Measurements from ENCODE around the gene ARHGEF2. TPM values are rescaled to one million over a fixed set of nuclear protein-coding genes. Genes with fewer than 3 reads are reported as not detected.

The ARHGEF2 gene
- total and polyA plus RNA-seq, 2 of the 13 experiments (the other 11 are each of a cell fraction or from before 2014, with no cell fraction given) = 16.1 to 32.1 TPM

DNA sequence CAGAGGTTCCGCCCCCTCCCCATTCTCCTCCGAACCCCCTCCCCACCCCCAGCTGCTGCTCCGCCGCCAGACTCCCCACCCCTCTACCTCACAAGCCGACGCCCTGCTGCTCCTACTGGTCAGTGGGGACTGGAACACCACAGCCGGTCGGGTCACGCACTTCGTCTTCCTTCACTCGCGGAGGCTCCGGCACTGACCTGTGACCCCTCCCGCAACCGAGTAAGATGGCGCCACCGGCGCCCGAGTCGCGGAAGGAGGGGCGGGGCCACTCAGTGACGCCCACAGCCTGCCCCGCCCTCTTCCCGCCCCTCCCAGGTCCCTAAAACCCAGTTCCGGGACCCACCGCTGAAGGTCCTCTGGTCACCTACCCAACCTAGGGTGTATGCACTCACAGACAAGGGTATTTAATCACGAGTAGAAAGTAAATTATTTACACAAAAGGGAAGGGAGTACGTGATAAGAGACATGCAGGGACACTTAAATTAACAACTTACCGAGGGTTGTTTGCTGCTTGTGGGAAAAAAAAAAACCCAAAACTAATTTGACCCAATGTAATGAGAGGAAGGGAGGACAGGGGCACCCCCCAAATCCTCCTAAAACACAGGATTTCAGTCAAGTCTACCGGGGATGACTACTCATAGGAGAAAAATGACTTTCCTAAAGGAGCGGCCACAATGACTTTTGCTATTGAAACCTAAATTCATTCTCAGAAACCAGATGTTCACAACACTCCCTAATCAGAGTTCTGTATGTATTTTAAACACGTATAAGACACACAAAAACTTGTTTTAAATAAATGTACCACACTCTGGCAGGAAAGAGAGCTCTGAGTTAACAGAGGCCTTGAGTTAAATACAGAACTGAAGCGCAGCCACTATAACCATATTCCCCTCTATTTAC is 66.9 kb downstream of the ARHGEF2 start, which contains the start of gene RIT1 (continued):
- TF ChIP-seq, protein P1, sequence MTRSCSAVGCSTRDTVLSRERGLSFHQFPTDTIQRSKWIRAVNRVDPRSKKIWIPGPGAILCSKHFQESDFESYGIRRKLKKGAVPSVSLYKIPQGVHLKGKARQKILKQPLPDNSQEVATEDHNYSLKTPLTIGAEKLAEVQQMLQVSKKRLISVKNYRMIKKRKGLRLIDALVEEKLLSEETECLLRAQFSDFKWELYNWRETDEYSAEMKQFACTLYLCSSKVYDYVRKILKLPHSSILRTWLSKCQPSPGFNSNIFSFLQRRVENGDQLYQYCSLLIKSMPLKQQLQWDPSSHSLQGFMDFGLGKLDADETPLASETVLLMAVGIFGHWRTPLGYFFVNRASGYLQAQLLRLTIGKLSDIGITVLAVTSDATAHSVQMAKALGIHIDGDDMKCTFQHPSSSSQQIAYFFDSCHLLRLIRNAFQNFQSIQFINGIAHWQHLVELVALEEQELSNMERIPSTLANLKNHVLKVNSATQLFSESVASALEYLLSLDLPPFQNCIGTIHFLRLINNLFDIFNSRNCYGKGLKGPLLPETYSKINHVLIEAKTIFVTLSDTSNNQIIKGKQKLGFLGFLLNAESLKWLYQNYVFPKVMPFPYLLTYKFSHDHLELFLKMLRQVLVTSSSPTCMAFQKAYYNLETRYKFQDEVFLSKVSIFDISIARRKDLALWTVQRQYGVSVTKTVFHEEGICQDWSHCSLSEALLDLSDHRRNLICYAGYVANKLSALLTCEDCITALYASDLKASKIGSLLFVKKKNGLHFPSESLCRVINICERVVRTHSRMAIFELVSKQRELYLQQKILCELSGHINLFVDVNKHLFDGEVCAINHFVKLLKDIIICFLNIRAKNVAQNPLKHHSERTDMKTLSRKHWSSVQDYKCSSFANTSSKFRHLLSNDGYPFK (CRISPR knock-in tag; IDR thresholded peaks at IDR 0.05; ENCODE audit: borderline replicate concordance) = no peak
- TF ChIP-seq EED (CRISPR knock-in tag; IDR thresholded peaks at IDR 0.05) = no peak
- TF ChIP-seq ZNF441 (CRISPR knock-in tag; IDR thresholded peaks at IDR 0.05; ENCODE audit: borderline replicate concordance) = no peak
- no peak for TF ChIP-seq ZFP41 (CRISPR knock-in tag; IDR thresholded peaks at IDR 0.05; ENCODE audit: borderline replicate concordance)
- TF ChIP-seq, protein P2, sequence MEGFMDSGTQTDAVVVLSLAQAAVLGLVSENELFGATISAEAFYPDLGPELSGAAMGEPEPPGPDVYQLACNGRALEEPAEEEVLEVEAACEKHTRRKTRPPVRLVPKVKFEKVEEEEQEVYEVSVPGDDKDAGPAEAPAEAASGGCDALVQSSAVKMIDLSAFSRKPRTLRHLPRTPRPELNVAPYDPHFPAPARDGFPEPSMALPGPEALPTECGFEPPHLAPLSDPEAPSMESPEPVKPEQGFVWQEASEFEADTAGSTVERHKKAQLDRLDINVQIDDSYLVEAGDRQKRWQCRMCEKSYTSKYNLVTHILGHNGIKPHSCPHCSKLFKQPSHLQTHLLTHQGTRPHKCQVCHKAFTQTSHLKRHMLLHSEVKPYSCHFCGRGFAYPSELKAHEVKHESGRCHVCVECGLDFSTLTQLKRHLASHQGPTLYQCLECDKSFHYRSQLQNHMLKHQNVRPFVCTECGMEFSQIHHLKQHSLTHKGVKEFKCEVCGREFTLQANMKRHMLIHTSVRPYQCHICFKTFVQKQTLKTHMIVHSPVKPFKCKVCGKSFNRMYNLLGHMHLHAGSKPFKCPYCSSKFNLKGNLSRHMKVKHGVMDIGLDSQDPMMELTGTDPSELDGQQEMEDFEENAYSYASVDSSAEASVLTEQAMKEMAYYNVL (CRISPR knock-in tag; IDR thresholded peaks at IDR 0.05; ENCODE audit: borderline replicate concordance) = no peak
- TF ChIP-seq, protein P3, sequence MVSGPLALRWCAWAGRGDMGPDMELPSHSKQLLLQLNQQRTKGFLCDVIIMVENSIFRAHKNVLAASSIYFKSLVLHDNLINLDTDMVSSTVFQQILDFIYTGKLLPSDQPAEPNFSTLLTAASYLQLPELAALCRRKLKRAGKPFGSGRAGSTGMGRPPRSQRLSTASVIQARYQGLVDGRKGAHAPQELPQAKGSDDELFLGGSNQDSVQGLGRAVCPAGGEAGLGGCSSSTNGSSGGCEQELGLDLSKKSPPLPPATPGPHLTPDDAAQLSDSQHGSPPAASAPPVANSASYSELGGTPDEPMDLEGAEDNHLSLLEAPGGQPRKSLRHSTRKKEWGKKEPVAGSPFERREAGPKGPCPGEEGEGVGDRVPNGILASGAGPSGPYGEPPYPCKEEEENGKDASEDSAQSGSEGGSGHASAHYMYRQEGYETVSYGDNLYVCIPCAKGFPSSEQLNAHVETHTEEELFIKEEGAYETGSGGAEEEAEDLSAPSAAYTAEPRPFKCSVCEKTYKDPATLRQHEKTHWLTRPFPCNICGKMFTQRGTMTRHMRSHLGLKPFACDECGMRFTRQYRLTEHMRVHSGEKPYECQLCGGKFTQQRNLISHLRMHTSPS (CRISPR knock-in tag; IDR thresholded peaks at IDR 0.05; ENCODE audit: low read depth) = no peak
- no peak for TF ChIP-seq ZNF841 (CRISPR knock-in tag; IDR thresholded peaks at IDR 0.05; ENCODE audit: borderline replicate concordance)
- no peak for TF ChIP-seq ONECUT2 (CRISPR knock-in tag; IDR thresholded peaks at IDR 0.05)
- TF ChIP-seq ZNF432 (CRISPR knock-in tag; IDR thresholded peaks at IDR 0.05; ENCODE audit: borderline replicate concordance) = no peak
- no peak for TF ChIP-seq SCMH1 (CRISPR knock-in tag; IDR thresholded peaks at IDR 0.05; ENCODE audit: borderline replicate concordance)
- TF ChIP-seq, protein P4, sequence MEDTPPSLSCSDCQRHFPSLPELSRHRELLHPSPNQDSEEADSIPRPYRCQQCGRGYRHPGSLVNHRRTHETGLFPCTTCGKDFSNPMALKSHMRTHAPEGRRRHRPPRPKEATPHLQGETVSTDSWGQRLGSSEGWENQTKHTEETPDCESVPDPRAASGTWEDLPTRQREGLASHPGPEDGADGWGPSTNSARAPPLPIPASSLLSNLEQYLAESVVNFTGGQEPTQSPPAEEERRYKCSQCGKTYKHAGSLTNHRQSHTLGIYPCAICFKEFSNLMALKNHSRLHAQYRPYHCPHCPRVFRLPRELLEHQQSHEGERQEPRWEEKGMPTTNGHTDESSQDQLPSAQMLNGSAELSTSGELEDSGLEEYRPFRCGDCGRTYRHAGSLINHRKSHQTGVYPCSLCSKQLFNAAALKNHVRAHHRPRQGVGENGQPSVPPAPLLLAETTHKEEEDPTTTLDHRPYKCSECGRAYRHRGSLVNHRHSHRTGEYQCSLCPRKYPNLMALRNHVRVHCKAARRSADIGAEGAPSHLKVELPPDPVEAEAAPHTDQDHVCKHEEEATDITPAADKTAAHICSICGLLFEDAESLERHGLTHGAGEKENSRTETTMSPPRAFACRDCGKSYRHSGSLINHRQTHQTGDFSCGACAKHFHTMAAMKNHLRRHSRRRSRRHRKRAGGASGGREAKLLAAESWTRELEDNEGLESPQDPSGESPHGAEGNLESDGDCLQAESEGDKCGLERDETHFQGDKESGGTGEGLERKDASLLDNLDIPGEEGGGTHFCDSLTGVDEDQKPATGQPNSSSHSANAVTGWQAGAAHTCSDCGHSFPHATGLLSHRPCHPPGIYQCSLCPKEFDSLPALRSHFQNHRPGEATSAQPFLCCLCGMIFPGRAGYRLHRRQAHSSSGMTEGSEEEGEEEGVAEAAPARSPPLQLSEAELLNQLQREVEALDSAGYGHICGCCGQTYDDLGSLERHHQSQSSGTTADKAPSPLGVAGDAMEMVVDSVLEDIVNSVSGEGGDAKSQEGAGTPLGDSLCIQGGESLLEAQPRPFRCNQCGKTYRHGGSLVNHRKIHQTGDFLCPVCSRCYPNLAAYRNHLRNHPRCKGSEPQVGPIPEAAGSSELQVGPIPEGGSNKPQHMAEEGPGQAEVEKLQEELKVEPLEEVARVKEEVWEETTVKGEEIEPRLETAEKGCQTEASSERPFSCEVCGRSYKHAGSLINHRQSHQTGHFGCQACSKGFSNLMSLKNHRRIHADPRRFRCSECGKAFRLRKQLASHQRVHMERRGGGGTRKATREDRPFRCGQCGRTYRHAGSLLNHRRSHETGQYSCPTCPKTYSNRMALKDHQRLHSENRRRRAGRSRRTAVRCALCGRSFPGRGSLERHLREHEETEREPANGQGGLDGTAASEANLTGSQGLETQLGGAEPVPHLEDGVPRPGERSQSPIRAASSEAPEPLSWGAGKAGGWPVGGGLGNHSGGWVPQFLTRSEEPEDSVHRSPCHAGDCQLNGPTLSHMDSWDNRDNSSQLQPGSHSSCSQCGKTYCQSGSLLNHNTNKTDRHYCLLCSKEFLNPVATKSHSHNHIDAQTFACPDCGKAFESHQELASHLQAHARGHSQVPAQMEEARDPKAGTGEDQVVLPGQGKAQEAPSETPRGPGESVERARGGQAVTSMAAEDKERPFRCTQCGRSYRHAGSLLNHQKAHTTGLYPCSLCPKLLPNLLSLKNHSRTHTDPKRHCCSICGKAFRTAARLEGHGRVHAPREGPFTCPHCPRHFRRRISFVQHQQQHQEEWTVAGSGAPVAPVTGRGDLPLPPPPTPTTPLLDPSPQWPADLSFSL (CRISPR knock-in tag; IDR thresholded peaks at IDR 0.05) = no peak
- no peak for TF ChIP-seq ZIK1 (CRISPR knock-in tag; IDR thresholded peaks at IDR 0.05; ENCODE audit: borderline replicate concordance, low read depth)
- TF ChIP-seq ZNF350 (CRISPR knock-in tag; IDR thresholded peaks at IDR 0.05; ENCODE audit: borderline replicate concordance, low read depth) = no peak
- TF ChIP-seq NFYB (CRISPR knock-in tag; IDR thresholded peaks at IDR 0.05) = no peak

Data from HepG2 (cell line).